Astrocyte of the spinal cord (primary cell): ENCODE data around the gene POLRMT.

ENCODE experiments used
- DNase-seq: peaks from one replicate; pipeline ENCODE4 v3.0.0; 2011; ENCODE audit warnings: low read depth, low spot score
- H3K4me3 ChIP-seq: 2 replicates; pipeline ENCODE4 v1.5.1; 2011; ENCODE audit warnings: low read depth, mild to moderate bottlenecking, low read length, moderate library complexity
- in situ Hi-C: cut with HindIII; loops from 2 replicates; pipeline ENCODE4 v1.10.0; 2017; ENCODE audit warnings: low sequenced_read_pairs
- TF ChIP-seq, protein P1 (sequence below): IDR thresholded peaks from 2 replicates; pipeline ENCODE4 v1.5.1; 2012; ENCODE audit warnings: low read depth, mild to moderate bottlenecking, low read length, inconsistent platforms

Gene POLRMT

DNA sequence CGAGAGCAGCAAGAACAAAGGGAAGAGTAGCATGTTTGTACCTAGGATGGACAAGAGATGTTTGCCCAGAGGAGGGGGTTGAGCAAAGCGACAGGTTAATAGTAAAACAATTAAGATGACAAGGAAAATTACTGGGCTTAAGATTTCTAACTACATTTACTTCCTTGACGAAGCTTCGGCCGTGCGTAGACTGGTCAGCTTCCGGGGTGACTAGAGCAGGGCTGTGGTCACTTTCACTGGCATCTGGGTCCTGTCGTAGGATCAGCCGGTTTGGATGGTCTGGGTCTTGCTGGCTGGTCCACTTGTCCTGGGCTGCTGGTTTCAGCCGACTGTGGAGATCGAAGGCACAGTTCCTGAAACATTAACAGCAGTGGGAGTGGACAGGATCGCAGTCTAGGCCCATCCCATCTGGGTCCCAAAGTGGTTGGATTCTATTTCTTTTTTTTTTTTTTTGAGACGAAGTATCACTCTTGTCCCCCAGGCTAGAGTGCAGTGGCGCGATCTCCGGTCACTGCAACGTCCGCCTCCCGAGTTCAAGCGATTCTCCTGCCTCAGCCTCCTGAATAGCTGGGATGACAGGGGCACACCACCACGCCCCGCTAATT, 65.9 kb downstream of the POLRMT start:
- in situ Hi-C loops, result no loop called here
- TF ChIP-seq, protein P1, sequence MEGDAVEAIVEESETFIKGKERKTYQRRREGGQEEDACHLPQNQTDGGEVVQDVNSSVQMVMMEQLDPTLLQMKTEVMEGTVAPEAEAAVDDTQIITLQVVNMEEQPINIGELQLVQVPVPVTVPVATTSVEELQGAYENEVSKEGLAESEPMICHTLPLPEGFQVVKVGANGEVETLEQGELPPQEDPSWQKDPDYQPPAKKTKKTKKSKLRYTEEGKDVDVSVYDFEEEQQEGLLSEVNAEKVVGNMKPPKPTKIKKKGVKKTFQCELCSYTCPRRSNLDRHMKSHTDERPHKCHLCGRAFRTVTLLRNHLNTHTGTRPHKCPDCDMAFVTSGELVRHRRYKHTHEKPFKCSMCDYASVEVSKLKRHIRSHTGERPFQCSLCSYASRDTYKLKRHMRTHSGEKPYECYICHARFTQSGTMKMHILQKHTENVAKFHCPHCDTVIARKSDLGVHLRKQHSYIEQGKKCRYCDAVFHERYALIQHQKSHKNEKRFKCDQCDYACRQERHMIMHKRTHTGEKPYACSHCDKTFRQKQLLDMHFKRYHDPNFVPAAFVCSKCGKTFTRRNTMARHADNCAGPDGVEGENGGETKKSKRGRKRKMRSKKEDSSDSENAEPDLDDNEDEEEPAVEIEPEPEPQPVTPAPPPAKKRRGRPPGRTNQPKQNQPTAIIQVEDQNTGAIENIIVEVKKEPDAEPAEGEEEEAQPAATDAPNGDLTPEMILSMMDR, result no peak
- no peak for DNase-seq
- H3K4me3 ChIP-seq, result no peak overlapping the region
